ENCODE results near the gene FTO. TPM values are rescaled to one million over a fixed set of nuclear protein-coding genes. Genes with fewer than 3 reads are reported as not detected.

Gene FTO
- total and polyA plus RNA-seq, 2 of the 8 experiments (the other 6 are each of a cell fraction or from before 2014, with no cell fraction given): 34.5 to 59.8 TPM

- Histone ChIP-seq H3K79me2 (ENCODE audit: control insufficient read depth in 1 of 2, insufficient read depth in 2 of 2, low read length in 2 of 2) (no peaks in the 10 kb centered on the region; a peak in 1 of 4 replicates), H3K4ac (replicated peaks; ENCODE audit: insufficient read length, low read depth, low read length) (no peak overlapping the region), H3K4me3 (ENCODE audit: extremely low read depth in 1 of 4, insufficient read depth in 2 of 4, low read depth in 3 of 4, low read length in 4 of 4) (no peak overlapping the region), H3K9ac (replicated peaks in 1 of 4; ENCODE audit: extremely low read depth in 1 of 4, low read depth in 3 of 4, low read length in 3 of 4) (no peak overlapping the region), H3K4me2 (ENCODE audit: insufficient read depth in 1 of 2, low read depth in 2 of 2, low read length in 2 of 2) (no peak overlapping the region), H2BK12ac (ENCODE audit: low read depth, low read length) (no peak overlapping the region), H2BK120ac (replicated peaks; ENCODE audit: low read depth, low read length) (no peak overlapping the region), H3K36me3 (ENCODE audit: control insufficient read depth in 2 of 4, insufficient read depth in 4 of 4, low read length in 3 of 4) (no peaks in the 10 kb centered on the region), H3K27ac (ENCODE audit: low read depth, low read length) (no peak overlapping the region), H3K4me1 (replicated peaks in 1 of 4; ENCODE audit: control insufficient read depth in 3 of 4, insufficient read depth in 4 of 4, low read length in 3 of 4) (no peaks in the 10 kb centered on the region), H2BK20ac (ENCODE audit: low read length) (no peak overlapping the region), H2AK5ac (ENCODE audit: low read depth, low read length) (no peak overlapping the region), H3K79me1 (ENCODE audit: low read depth, low read length) (no peaks in the 10 kb centered on the region), H2BK15ac (ENCODE audit: low read length) (no peak overlapping the region), H3K23me2 (ENCODE audit: low read depth, low read length) (no peaks in the 10 kb centered on the region), H3K27me3 (replicated peaks in 1 of 4; ENCODE audit: control insufficient read depth in 3 of 4, extremely low read depth in 1 of 4, insufficient read depth in 3 of 4, low read length in 3 of 4) (no peaks in the 10 kb centered on the region), H3K14ac (ENCODE audit: insufficient read length) (no peak overlapping the region), H2AFZ (ENCODE audit: low read length) (no peak overlapping the region), H2BK5ac (ENCODE audit: low read depth, low read length) (no peak overlapping the region), H3K56ac (replicated peaks; ENCODE audit: insufficient read length, low read depth, low read length) (no peak overlapping the region), H3K23ac (ENCODE audit: insufficient read length) (no peak overlapping the region), H4K20me1 (replicated peaks in 1 of 2; ENCODE audit: control insufficient read depth in 1 of 2, insufficient read depth in 2 of 2, low read length in 2 of 2) (no peaks in the 10 kb centered on the region), H4K91ac (replicated peaks; ENCODE audit: insufficient read length, low read length) (no peak overlapping the region), H3K18ac (ENCODE audit: extremely low read depth, low read length) (no peak overlapping the region), H3K9me3 (ENCODE audit: insufficient read depth in 2 of 2, low read depth in 1 of 2, low read length in 1 of 2) (no peaks in the 10 kb centered on the region), H4K5ac (ENCODE audit: insufficient read length, low read depth, low read length) (no peak overlapping the region), H4K8ac (ENCODE audit: extremely low read depth, insufficient read depth, low read length) (no peak overlapping the region)
- TF ChIP-seq ZNF274 (IDR thresholded peaks at IDR 0.05; ENCODE audit: borderline replicate concordance, extremely low read depth, low read length) (no peak), GABPA (IDR thresholded peaks at IDR 0.05; ENCODE audit: borderline replicate concordance, insufficient read depth, low read length) (no peak)
- CTCF ChIA-PET (ENCODE audit: partially characterized antibody): no interaction called here
- POLR2A ChIA-PET (ENCODE audit: partially characterized antibody): no interaction called here
- DNase-seq (ENCODE audit: low read depth in 1 of 2, low spot score in 2 of 2) (no peak), FAIRE-seq (no peak)
- WGBS, 2 experiments (ENCODE audit: extremely low coverage in 1 of 2, insufficient coverage in 1 of 2, insufficient read length in 1 of 2, insufficient replicate concordance in 2 of 2, low coverage in 1 of 2, low lambda C conversion rate in 2 of 2, missing lambda C conversion rate in 1 of 2): 93% methylated on average over 6 of the region's 6 CpGs; no CpG with 5 or more reads in 1 of the 2 experiments
These were observed 200.6 kb downstream of the FTO start for GRCh38 chr16:53904533-53904932.

Measured in H1 (cell line).